ENCODE data around the gene EPHA7.

DNA sequence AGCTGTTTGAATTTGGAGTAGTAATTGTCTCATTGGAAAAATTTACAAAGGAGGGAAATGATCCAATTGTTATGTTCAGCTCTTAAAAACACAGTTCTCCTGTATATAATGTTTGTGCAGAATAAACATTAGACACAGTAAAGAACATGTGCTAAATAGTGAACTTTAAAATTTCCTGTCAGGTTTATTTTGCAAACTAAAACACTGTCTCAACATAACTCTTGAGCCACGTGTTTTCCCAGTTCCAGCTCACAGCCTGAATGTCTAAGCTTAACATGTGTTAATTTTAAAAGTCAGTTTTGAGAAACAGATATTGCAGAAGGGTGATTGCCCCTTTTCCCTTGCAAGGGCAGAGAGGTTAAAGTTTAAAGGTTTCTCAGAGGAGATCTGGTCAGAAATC lies 20.6 kb downstream of the EPHA7 start:
- TF ChIP-seq, protein P1, sequence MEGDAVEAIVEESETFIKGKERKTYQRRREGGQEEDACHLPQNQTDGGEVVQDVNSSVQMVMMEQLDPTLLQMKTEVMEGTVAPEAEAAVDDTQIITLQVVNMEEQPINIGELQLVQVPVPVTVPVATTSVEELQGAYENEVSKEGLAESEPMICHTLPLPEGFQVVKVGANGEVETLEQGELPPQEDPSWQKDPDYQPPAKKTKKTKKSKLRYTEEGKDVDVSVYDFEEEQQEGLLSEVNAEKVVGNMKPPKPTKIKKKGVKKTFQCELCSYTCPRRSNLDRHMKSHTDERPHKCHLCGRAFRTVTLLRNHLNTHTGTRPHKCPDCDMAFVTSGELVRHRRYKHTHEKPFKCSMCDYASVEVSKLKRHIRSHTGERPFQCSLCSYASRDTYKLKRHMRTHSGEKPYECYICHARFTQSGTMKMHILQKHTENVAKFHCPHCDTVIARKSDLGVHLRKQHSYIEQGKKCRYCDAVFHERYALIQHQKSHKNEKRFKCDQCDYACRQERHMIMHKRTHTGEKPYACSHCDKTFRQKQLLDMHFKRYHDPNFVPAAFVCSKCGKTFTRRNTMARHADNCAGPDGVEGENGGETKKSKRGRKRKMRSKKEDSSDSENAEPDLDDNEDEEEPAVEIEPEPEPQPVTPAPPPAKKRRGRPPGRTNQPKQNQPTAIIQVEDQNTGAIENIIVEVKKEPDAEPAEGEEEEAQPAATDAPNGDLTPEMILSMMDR (CRISPR knock-in tag; IDR thresholded peaks at IDR 0.05) = no peak
- TF ChIP-seq ZNF367 (CRISPR knock-in tag; IDR thresholded peaks at IDR 0.05; ENCODE audit: borderline replicate concordance) = no peak
- no peak for TF ChIP-seq BRCA1 (CRISPR knock-in tag; IDR thresholded peaks at IDR 0.05)
- no peak for TF ChIP-seq ZMYM2 (CRISPR knock-in tag; IDR thresholded peaks at IDR 0.05)
- no peak for TF ChIP-seq ZNF605 (CRISPR knock-in tag; IDR thresholded peaks at IDR 0.05)
- no peak for TF ChIP-seq EZH2 (conservative IDR thresholded peaks at IDR 0.05; ENCODE audit: low read depth, low read length)
- TF ChIP-seq POLR2A (IDR thresholded peaks at IDR 0.05; ENCODE audit: insufficient read depth in 1 of 2, low read depth in 2 of 2, low read length in 2 of 2) = no peak
- no peak for TF ChIP-seq HMGA1 (CRISPR knock-in tag; conservative IDR thresholded peaks at IDR 0.05)
- TF ChIP-seq, protein P2, sequence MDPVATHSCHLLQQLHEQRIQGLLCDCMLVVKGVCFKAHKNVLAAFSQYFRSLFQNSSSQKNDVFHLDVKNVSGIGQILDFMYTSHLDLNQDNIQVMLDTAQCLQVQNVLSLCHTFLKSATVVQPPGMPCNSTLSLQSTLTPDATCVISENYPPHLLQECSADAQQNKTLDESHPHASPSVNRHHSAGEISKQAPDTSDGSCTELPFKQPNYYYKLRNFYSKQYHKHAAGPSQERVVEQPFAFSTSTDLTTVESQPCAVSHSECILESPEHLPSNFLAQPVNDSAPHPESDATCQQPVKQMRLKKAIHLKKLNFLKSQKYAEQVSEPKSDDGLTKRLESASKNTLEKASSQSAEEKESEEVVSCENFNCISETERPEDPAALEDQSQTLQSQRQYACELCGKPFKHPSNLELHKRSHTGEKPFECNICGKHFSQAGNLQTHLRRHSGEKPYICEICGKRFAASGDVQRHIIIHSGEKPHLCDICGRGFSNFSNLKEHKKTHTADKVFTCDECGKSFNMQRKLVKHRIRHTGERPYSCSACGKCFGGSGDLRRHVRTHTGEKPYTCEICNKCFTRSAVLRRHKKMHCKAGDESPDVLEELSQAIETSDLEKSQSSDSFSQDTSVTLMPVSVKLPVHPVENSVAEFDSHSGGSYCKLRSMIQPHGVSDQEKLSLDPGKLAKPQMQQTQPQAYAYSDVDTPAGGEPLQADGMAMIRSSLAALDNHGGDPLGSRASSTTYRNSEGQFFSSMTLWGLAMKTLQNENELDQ (CRISPR knock-in tag; IDR thresholded peaks at IDR 0.05; ENCODE audit: borderline replicate concordance) = no peak
